Panc1 (cell line): ENCODE measurements around the gene P2RY2. TPM values are rescaled to one million over a fixed set of nuclear protein-coding genes. Genes with fewer than 3 reads are reported as not detected.

Experiments used
- ATAC-seq: fragments of 200-7000 bp; cut with Tn5 transposase; 2 replicates; pipeline ENCODE4 v1.9.1; 2020; ENCODE audit warnings: mild to moderate bottlenecking, moderate library complexity
- BruUV-seq: library from RNA; stranded (reverse); fragments of 400-500 nt; replicated peaks from 2 replicates; lab custom pipeline; 2021; lab: Mats Ljungman, UMichigan
- CTCF ChIA-PET: fragments of 300-600 bp; sonication (Branson Sonifier 250); formaldehyde crosslinking; loops from one replicate; lab custom pipeline; 2022; ENCODE audit warnings: antibody characterized with exemption; lab: Charles Lee
- POLR2A ChIA-PET: fragments of 300-600 bp; sonication (Branson Sonifier 250); formaldehyde crosslinking; loops from one replicate; lab custom pipeline; 2022; ENCODE audit warnings: antibody characterized with exemption; lab: Charles Lee
- DNase-seq: peaks from one replicate; pipeline ENCODE4 v3.0.0-alpha.2; 2010; ENCODE audit warnings: low read depth, low spot score
- H3K27ac ChIP-seq: 2 replicates; pipeline ENCODE4 v1.5.1; 2011; ENCODE audit warnings: mild to moderate bottlenecking, low read length, inconsistent platforms
- H3K27me3 ChIP-seq: fragments of 200-500 bp; sonication (Bioruptor generic); 2 replicates; pipeline ENCODE4 v1.6.0; 2014; ENCODE audit warnings: low read length, inconsistent platforms; ENCODE audit not compliant: control insufficient read depth, insufficient read depth
- H3K36me3 ChIP-seq: fragments of 200-500 bp; sonication (Bioruptor generic); 2 replicates; pipeline ENCODE4 v1.5.1; 2014; ENCODE audit warnings: inconsistent platforms, mild to moderate bottlenecking, low read length, moderate library complexity; ENCODE audit not compliant: control insufficient read depth, insufficient read depth
- H3K4me1 ChIP-seq: 2 replicates; pipeline ENCODE4 v1.5.1; 2011; ENCODE audit warnings: inconsistent platforms, mild to moderate bottlenecking, low read length, moderate library complexity; ENCODE audit not compliant: control insufficient read depth, insufficient read depth
- H3K4me3 ChIP-seq, 2 experiments: 2 replicates each; pipeline ENCODE4 v1.5.1; 2011 to 2012; ENCODE audit warnings: low read depth in 2 of 2, low read length in 2 of 2, mild to moderate bottlenecking in 2 of 2, inconsistent platforms in 1 of 2, moderate library complexity in 1 of 2
- H3K9me3 ChIP-seq: fragments of 200-500 bp; sonication (Bioruptor generic); 2 replicates; pipeline ENCODE4 v1.5.1; 2014; ENCODE audit warnings: low read depth, mild to moderate bottlenecking, inconsistent platforms, low read length, moderate library complexity; ENCODE audit not compliant: control insufficient read depth, insufficient read depth
- POLR2AphosphoS5 ChIP-seq: IDR thresholded peaks from 2 replicates; pipeline ENCODE4 v1.6.1; 2012; ENCODE audit warnings: mild to moderate bottlenecking, low read depth, low read length, moderate library complexity
- SIN3A ChIP-seq: IDR thresholded peaks from 2 replicates; pipeline ENCODE4 v1.6.1; 2012; ENCODE audit warnings: low read depth, mild to moderate bottlenecking, low read length, moderate library complexity, borderline replicate concordance; ENCODE audit not compliant: insufficient read depth
- TCF7L2 ChIP-seq: IDR thresholded peaks from 2 replicates; pipeline ENCODE4 v1.6.1; 2011; ENCODE audit warnings: mild to moderate bottlenecking, low read depth, low read length, inconsistent platforms
- in situ Hi-C: cut with HindIII; loops from 2 replicates; pipeline ENCODE4 v1.10.0; 2016; ENCODE audit warnings: low sequenced_read_pairs, low pct_unique_long_range_greater_than_20kb
- intact Hi-C: fragments of 100-400 bp; cut with micrococcal nuclease; formaldehyde crosslinking; loops from one replicate; pipeline ENCODE4 v1.10.0; 2022; ENCODE audit not compliant: unreplicated experiment
- total RNA-seq: library from RNA; stranded (reverse); gene quantifications from one replicate; pipeline ENCODE4 v1.2.1, GENCODE V29; 2021; ENCODE audit not compliant: unreplicated experiment
- TF ChIP-seq, protein P1 (sequence below): fragments of 450-650 bp; IDR thresholded peaks from 2 replicates; pipeline ENCODE4 v1.5.1; 2017; ENCODE audit warnings: mild to moderate bottlenecking
- TF ChIP-seq, protein P2 (sequence below), 2 experiments: IDR thresholded peaks; 2 replicates each; pipeline ENCODE4 v1.6.1; 2011 to 2012; ENCODE audit warnings: low read depth in 2 of 2, control low read depth in 1 of 2, low read length in 1 of 2, mild to moderate bottlenecking in 1 of 2, moderate library complexity in 1 of 2; ENCODE audit not compliant: insufficient read depth in 1 of 2

P2RY2 gene
- total RNA-seq, 1 experiment from 2014 or later: 2.4 TPM

DNA sequence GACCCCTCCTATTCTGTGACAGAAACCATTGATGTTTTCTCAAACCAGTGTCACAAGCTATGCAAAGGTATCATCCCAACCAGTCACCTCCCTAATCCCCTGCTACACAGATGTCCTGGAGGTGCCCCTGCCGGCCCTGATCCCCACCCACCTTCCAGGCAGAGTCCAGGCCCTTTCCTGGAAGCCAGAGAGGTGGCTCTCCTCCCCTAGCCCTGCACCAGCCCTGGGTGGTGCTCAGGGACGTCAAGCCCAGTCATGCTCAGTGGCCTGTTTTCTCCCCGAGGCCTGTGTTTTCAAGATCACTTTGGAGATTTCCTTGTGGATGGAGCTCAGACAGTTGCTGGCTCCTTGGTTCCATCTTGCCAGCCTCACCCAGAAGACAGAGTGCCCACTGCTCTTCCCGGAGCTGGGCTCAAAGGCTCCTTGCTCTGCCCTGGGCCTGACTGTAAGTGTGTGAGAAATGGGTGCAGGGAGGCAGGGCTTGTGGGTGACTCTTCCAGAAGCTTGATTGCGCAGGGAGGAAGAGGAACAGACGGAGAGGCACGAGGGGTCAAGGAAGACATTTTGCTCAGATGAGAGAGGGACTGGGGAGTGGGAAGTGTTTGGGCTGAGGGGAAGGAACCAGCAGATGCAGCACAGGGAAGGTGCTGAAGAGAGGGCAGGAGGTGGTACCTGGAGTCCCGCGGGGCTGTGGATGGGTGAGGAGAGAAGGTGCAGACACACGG is 65.4 kb downstream of the P2RY2 start:
- no TSS peak for BruUV-seq
- no peak for TF ChIP-seq TCF7L2
- TF ChIP-seq POLR2AphosphoS5: no peak
- TF ChIP-seq, protein P1, sequence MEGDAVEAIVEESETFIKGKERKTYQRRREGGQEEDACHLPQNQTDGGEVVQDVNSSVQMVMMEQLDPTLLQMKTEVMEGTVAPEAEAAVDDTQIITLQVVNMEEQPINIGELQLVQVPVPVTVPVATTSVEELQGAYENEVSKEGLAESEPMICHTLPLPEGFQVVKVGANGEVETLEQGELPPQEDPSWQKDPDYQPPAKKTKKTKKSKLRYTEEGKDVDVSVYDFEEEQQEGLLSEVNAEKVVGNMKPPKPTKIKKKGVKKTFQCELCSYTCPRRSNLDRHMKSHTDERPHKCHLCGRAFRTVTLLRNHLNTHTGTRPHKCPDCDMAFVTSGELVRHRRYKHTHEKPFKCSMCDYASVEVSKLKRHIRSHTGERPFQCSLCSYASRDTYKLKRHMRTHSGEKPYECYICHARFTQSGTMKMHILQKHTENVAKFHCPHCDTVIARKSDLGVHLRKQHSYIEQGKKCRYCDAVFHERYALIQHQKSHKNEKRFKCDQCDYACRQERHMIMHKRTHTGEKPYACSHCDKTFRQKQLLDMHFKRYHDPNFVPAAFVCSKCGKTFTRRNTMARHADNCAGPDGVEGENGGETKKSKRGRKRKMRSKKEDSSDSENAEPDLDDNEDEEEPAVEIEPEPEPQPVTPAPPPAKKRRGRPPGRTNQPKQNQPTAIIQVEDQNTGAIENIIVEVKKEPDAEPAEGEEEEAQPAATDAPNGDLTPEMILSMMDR: no peak
- no peak for TF ChIP-seq SIN3A
- TF ChIP-seq, protein P2, sequence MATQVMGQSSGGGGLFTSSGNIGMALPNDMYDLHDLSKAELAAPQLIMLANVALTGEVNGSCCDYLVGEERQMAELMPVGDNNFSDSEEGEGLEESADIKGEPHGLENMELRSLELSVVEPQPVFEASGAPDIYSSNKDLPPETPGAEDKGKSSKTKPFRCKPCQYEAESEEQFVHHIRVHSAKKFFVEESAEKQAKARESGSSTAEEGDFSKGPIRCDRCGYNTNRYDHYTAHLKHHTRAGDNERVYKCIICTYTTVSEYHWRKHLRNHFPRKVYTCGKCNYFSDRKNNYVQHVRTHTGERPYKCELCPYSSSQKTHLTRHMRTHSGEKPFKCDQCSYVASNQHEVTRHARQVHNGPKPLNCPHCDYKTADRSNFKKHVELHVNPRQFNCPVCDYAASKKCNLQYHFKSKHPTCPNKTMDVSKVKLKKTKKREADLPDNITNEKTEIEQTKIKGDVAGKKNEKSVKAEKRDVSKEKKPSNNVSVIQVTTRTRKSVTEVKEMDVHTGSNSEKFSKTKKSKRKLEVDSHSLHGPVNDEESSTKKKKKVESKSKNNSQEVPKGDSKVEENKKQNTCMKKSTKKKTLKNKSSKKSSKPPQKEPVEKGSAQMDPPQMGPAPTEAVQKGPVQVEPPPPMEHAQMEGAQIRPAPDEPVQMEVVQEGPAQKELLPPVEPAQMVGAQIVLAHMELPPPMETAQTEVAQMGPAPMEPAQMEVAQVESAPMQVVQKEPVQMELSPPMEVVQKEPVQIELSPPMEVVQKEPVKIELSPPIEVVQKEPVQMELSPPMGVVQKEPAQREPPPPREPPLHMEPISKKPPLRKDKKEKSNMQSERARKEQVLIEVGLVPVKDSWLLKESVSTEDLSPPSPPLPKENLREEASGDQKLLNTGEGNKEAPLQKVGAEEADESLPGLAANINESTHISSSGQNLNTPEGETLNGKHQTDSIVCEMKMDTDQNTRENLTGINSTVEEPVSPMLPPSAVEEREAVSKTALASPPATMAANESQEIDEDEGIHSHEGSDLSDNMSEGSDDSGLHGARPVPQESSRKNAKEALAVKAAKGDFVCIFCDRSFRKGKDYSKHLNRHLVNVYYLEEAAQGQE (IDR thresholded peaks at IDR 0.05; ENCODE audit: insufficient read depth in 1 of 2, low read depth in 2 of 2, low read length in 1 of 2): no peak
- no peak for DNase-seq
- Histone ChIP-seq H3K27me3 (no peaks in the 10 kb centered on the region), H3K27ac (no peak overlapping the region), H3K9me3 (no peaks in the 10 kb centered on the region), H3K4me3 (no peak overlapping the region), H3K4me1 (no peaks in the 10 kb centered on the region), H3K36me3 (no peaks in the 10 kb centered on the region)
- ChIA-PET CTCF (interaction anchor here (0.6 to 1.1 kb wide), 2 partner anchors 152 to 359 kb away, joined by 4 read pairs; no protein-coding TSS in a partner anchor), POLR2A (interaction anchor here (1.0 kb wide), 1 partner anchor 15 kb away, joined by 3 read pairs; no protein-coding TSS in a partner anchor)
- intact Hi-C loops (no loop called here), in situ Hi-C loops (no loop called here)
- no peak for ATAC-seq

DNA sequence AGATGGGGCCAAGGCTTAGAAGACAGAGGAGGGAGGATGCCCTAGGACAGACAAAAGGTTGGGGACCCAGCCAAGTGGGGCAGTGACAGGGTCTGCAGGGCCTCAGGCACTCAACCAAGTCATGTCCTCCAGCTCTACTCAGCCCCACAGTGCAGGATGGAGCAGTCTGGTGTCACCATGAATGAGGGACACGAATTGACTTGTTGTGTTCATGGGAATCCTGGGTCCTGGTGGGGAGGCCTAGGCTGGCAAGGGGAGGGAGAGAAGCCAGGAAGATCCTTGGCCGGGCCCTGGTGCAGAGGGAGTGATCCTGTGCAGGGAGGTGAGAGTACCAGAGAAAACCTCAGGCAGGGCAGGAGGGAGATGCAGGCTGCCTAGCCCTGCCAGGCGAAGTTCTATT is 66.0 kb downstream of the P2RY2 start:
- no peaks in the 10 kb centered on the region for H3K36me3 ChIP-seq
- no peaks in the 10 kb centered on the region for H3K9me3 ChIP-seq
- in situ Hi-C loops: no loop called here
- POLR2A ChIA-PET: no interaction called here
- H3K4me1 ChIP-seq: peaks cover 5% of the 10 kb centered on the region
- no peak for TF ChIP-seq POLR2AphosphoS5
- TF ChIP-seq SIN3A: no peak
- TF ChIP-seq, protein P1: no peak
- no peak for TF ChIP-seq TCF7L2
- TF ChIP-seq, protein P2 (IDR thresholded peaks at IDR 0.05; ENCODE audit: insufficient read depth in 1 of 2, low read depth in 2 of 2, low read length in 1 of 2): no peak
- H3K4me3 ChIP-seq: no peak overlapping the region
- ATAC-seq (no peak), DNase-seq (no peak)
- no TSS peak for BruUV-seq
- no peaks in the 10 kb centered on the region for H3K27me3 ChIP-seq
- intact Hi-C loops: no loop called here
- CTCF ChIA-PET: interaction anchor here (1.1 kb wide), 1 partner anchor 360 kb away, joined by 4 read pairs; no protein-coding TSS in a partner anchor
- H3K27ac ChIP-seq: no peak overlapping the region
